Muscle of back (tissue), 13 donors: ENCODE measurements around the gene PODXL. TPM values are rescaled to one million over a fixed set of nuclear protein-coding genes. Genes with fewer than 3 reads are reported as not detected.

Experiments used
- DNase-seq, 3 donors: peaks; one replicate each; pipeline versions ENCODE4 v3.0.0 to v3.0.0-alpha.2; 2013
- long read RNA-seq, 9 donors: transcript quantifications; one replicate each; lab custom pipeline, GENCODE V29; 2026
- polyA plus RNA-seq, 10 donors: library from polyadenylated mRNA; unstranded; fragments of 120-200 nt; gene quantifications; one replicate each; pipeline ENCODE4 v1.2.1, GENCODE V29; 2013; ENCODE audit not compliant: insufficient read length in 10 of 10

Gene PODXL
- polyA plus RNA-seq: 100 to 1,000 TPM in 1 of 10 donors, 10 to 100 TPM in 9; 56.1 to 106 (median 73.1) TPM
- long read RNA-seq, donor 1, transcript PODXL-201 (8 exons, 2,011 nt): major isoform, 6 of 18 reads
- long read RNA-seq, donor 1, partial matches to known transcripts: 8 of 18 reads
- long read RNA-seq, donor 1, other reads (novel, unspliced or antisense): 0 of 18 reads
- long read RNA-seq, donor 2, partial matches to known transcripts: 21 of 28 reads
- long read RNA-seq, donor 2, other reads (novel, unspliced or antisense): 0 of 28 reads
- long read RNA-seq, donor 3: 0 reads
- long read RNA-seq, donor 4, full-length matches to known transcripts: 3 of 14 reads
- long read RNA-seq, donor 4, partial matches to known transcripts: 11 of 14 reads
- long read RNA-seq, donor 4, other reads (novel, unspliced or antisense): 0 of 14 reads
- long read RNA-seq, donor 5, transcript PODXL-205 (2 exons, 588 nt): major isoform, 10 of 46 reads
- long read RNA-seq, donor 5, partial matches to known transcripts: 33 of 46 reads
- long read RNA-seq, donor 5, other reads (novel, unspliced or antisense): 0 of 46 reads
- long read RNA-seq, donor 6, full-length matches to known transcripts: 6 of 11 reads
- long read RNA-seq, donor 6, partial matches to known transcripts: 5 of 11 reads
- long read RNA-seq, donor 6, other reads (novel, unspliced or antisense): 0 of 11 reads
- long read RNA-seq, donor 7, full-length matches to known transcripts: 6 of 6 reads
- long read RNA-seq, donor 7, partial matches to known transcripts: 0 of 6 reads
- long read RNA-seq, donor 7, other reads (novel, unspliced or antisense): 0 of 6 reads
- long read RNA-seq, donor 8, partial matches to known transcripts: 0 of 4 reads
- long read RNA-seq, donor 8, other reads (novel, unspliced or antisense): 0 of 4 reads
- long read RNA-seq, donor 9, partial matches to known transcripts: 0 of 1 reads
- long read RNA-seq, donor 9, other reads (novel, unspliced or antisense): 0 of 1 reads

DNA sequence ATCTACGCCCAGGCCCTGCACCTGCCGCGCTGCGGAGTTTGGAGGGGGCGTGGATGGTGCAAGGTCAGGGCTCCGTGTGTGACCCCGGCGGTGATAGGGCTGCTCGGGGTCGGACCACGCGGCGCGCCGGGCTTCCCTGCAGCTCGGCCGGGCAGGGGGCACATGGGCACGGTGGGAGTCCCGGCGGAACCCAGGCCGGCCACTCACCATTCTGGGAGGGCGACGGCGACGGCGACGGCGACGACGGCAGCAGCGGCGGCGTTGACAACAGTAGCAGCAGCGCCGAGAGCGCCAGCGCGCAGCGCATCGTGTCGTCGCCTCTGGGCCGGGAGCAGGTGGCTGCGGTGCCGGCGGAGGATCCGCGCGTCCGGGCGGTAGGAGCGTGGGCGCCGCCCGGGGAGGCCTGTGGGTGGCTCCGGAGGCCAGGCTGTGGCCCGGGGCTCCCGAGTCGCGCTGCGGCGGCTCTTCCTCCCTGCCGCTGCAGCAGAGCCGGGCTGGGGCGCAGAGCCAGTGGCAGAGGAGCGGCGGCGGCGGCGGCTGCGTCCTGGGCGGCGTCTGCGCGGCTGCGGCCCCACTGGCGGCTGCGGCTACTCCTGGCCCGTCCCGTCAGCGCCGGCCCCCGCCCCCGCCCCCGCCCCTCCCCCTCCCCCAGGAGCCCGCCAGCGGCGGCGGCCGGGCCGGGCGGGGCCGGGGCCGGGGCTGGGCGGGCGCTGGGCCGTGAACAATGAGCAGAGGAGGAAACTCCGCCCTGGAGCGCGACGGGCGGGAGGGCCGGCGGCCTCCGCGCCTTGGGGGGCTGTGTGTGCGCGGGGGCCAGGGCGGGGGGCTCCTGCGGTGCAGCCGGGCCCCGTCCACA is at the start of gene PODXL:
TSS of gene PODXL (minus strand) at position 576 of the 856 bp plus-strand sequence. CDS start at position 307, 269 bp downstream.
- DNase-seq: peak; percentile 49 to 82 (median 61)

DNA sequence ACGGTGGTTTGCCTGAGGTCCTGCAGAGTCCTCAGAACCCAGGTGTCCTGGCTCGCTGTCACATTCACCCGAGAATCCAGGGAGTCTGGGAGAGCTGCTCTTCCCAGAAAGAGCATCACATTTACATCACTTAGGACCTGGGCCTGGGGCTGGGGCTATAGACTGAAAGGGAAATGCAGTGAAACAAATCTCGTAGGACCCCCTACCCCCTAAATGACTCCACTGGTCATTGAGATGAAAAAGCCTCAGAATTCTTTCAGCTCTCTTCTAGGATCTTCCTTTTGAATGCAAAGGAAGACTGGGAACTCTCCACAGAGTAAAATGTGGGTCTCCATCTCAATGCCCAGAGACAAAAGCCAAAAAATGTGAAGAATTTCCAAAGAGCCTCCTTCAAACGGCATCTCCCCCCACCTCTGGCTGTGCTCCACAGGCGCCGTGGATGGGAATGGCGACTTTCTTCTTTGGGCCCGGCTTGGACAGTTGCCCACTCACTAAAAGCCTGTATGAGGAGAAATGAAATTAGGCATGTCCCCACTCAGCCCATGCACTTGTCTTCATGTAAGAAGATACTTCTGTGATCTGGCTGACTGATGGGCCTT is 49.0 kb upstream of the PODXL start:
- no peak for DNase-seq

GRCh38 chr7:131604841-131605279 is 48.4 kb upstream of the PODXL start:
- peak in 1 of 3 donors; percentile 83 for DNase-seq

- DNase-seq: no peak
Observed at GRCh38 chr7:131603932-131604331, 47.5 kb upstream of the PODXL start.

DNA sequence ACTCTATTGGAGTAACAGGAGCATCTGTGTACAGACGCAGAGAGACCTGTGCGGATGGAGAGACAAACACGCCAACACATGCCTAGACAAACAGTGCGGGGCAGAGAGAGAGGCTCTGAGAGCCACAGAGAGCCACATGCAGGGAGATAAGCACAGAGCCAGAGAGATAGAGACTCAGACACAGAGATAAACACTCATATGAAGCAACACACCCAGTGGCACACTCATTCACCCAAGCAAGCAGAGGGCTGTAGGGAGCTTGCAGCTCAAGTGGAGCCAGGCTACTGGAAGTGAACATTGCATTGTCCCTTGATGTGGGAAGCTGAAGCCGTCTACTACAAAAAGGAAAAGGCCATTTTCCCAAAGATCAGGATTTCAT is 46.6 kb upstream of the PODXL start:
- DNase-seq: no peak

GRCh38 chr7:131602304-131602993 is 46.0 kb upstream of the PODXL start:
- DNase-seq: no peak

GRCh38 chr7:131600085-131600881 is 43.9 kb upstream of the PODXL start:
- DNase-seq: no peak

DNA sequence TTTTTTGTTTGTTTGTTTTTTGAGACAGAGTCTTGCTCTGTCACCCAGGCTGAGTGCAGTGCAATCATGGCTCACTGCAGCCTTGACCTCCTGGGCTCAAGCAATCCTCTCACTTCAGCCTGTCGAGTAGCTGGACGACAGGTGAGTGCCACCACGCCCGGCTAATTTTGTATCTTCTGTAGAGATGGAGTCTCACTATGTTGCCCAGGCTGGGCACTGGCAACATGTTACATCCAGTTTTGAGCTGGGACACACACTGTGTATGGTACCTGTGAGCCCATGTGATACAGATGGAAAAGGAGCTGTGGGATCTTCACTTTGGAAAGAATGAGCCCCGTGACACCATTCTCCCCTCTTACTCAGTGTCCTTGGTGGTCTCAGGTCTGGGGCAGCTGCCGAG is 40.4 kb upstream of the PODXL start:
- no peak for DNase-seq

GRCh38 chr7:131595699-131596098 is 39.3 kb upstream of the PODXL start:
- DNase-seq: no peak

GRCh38 chr7:131591687-131592319 is 35.4 kb upstream of the PODXL start:
- DNase-seq: no peak

DNA sequence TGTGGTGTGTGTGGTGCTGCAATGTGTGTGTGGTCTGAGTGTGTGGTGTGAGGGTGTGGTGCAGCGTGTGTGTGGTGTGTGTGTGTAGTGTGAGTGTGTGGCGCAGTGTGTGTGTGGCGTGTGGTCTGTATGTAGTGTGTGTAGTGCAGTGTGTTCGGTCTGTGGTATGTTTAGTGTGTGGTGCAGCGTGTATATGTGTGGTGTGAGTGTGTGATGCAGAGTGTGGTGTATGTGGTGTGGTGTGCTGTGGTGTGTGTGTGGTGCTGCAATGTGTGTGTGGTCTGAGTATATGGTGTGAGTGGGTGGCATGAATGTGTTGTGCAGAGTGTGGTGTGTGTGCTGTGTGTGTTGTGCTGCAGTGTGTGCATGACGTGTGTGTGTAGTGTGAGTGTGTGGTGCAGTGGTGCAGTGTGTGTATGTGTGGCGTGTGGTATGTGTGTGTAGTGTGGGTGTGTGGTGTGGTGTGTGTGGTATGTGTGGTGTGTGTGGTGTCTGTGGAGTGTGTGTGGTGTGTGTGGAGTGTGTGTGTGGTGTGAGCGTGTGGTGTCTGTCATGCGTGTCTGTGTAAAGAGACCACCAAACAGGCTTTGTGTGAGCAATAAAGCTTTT is 31.0 kb upstream of the PODXL start:
- no peak for DNase-seq

GRCh38 chr7:131586759-131587158 is 30.3 kb upstream of the PODXL start:
- no peak for DNase-seq

- DNase-seq: no peak
Observed at GRCh38 chr7:131586259-131586658, 29.8 kb upstream of the PODXL start.

DNA sequence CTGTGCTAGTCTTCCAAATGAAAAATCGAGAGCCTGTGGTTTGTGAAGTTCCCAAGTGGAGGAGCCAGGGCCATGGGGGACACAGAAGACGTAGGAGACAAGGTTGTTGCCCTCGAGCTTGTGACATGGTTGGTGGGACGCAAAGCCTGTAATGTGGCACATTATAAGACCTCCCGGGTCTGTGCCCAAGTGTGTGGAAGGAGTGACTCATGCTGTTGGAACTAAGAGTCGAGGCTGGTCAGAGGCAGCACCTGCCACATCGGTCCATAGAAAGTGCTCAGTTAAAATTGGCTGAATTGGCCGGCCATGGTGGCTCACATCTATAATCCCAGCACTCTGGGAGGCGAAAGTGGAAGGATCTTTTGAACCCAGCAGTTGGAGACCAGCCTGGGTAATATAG is 27.0 kb upstream of the PODXL start:
- DNase-seq: no peak

DNA sequence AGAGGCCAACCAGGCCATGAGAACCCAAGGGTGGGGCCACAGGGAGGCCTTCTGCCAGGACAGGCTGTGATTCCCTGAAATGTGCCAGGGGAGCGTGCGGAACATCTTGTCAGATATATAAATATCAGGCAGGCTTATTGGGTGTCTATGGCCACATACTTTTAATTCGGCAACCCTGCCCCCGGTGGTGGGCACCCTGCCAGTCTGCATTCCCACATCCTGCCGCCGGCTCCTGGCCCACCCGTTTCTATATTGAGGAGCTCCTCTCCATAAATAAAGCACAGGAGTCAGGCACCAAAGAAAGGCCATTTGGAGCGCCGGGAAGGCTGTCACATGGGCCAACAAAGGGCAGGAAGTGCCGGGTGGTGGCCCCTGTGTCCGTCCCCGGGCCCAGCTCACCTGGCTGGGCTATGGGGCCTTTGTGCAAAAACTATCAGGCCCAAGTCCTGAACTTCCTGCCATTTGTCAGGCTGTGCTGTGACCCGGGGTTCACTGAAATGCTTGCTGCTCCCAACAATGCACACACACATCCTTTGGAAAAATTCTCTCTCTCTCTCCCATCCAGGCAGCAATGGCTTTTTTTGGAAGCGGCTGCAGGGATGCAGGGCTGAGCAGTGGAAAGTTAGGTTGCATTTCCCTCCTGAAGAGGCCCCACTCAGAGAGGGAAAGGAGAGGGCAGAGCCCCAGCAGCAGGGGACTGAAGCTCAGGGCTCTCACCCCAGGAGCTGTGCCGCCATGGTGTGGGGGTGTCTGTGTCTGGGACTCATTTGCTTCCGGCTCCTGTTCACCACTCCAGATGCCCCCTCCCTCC is 25.0 kb upstream of the PODXL start:
- peak; percentile 47 to 67 (median 57) for DNase-seq

DNA sequence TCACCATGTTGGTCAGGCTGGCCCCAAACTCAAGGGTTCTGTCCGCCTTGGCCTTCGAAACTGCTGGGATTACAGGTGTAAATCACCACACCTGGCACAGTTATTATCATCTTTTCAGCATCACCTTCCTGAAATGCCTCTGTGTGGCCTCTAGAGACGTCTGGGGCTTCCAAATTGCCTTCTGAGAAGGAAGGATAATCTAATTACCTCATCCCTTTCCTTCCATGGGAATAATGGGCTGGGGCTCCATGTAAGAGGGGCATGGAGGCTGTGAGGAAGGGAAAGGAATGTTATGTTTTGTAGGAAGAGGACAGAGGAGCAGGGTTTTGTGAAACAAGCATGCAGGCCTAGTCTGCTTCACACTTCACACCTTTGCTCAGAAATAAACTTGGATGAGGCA is 22.2 kb upstream of the PODXL start:
- DNase-seq: no peak

GRCh38 chr7:131574741-131575140 is 18.3 kb upstream of the PODXL start:
- no peak for DNase-seq

- DNase-seq: no peak
Observed at GRCh38 chr7:131570401-131570800, 14.0 kb upstream of the PODXL start.
